Coronary artery (tissue), 2 donors: ENCODE measurements around the gene NUMA1.

Experiments
- DNase-seq: peaks from one replicate; pipeline ENCODE4 v3.0.0-alpha.2; 2017; ENCODE audit warnings: low spot score
- H3K27ac ChIP-seq, 2 donors: fragments of 200-600 bp; sonication (generic); one replicate each; pipeline ENCODE4 v1.5.1; 2016 to 2019
- H3K4me3 ChIP-seq: fragments of 200-600 bp; sonication (generic); 2 replicates; pipeline ENCODE4 v1.5.1; 2016; ENCODE audit warnings: mild to moderate bottlenecking, moderate library complexity
- CTCF ChIP-seq: fragments of 200-600 bp; sonication (generic); IDR thresholded peaks from one replicate; pipeline ENCODE4 v1.5.1; 2019; ENCODE audit warnings: antibody characterized with exemption

NUMA1 gene

GRCh38 chr11:72039856-72040401 is 40.4 kb downstream of the NUMA1 start:
- no peak for DNase-seq
- TF ChIP-seq CTCF, result no peak
- peak overlapping the region; percentile 73 for H3K4me3 ChIP-seq
- H3K27ac ChIP-seq, result peak overlapping the region; percentile 95

GRCh38 chr11:72039031-72039855 is 41.1 kb downstream of the NUMA1 start:
- peak overlapping the region; percentile 73 for H3K4me3 ChIP-seq
- H3K27ac ChIP-seq, result peak overlapping the region; percentile 95
- no peak for DNase-seq
- no peak for TF ChIP-seq CTCF

GRCh38 chr11:72038491-72038890 is 41.9 kb downstream of the NUMA1 start:
- Histone ChIP-seq H3K4me3 (peak overlapping the region; percentile 73), H3K27ac (peak overlapping the region; percentile 95)
- no peak for TF ChIP-seq CTCF
- peak; percentile 86 for DNase-seq

- H3K4me3 ChIP-seq, result peak overlapping the region; percentile 73
- DNase-seq, result no peak
- peak overlapping the region; percentile 95 for H3K27ac ChIP-seq
- no peak for TF ChIP-seq CTCF
Measured at GRCh38 chr11:72037554-72038311, 42.6 kb downstream of the NUMA1 start.

GRCh38 chr11:72036687-72037086 is 43.7 kb downstream of the NUMA1 start:
- TF ChIP-seq CTCF, result no peak

GRCh38 chr11:72030472-72031045 is 49.8 kb downstream of the NUMA1 start:
- Histone ChIP-seq H3K27ac (no peak overlapping the region), H3K4me3 (no peak overlapping the region)
- DNase-seq, result no peak
- TF ChIP-seq CTCF, result no peak

More at GRCh38 chr11:72036687-72037086, 43.7 kb downstream of the NUMA1 start:
- Histone ChIP-seq H3K27ac (peak overlapping the region in 1 of 2 donors; percentile 49), H3K4me3 (peak overlapping the region; percentile 22)
- DNase-seq, result no peak
